ENCODE data around the gene TTC34. TPM values are rescaled to one million over a fixed set of nuclear protein-coding genes. Genes with fewer than 3 reads are reported as not detected.
A peak's percentile ranks its signal among the peaks of the same experiment; 100 is the strongest.
"Not testable (repeated sequence)": the region's sequence is repeated elsewhere in the genome, so short reads cannot be mapped to it uniquely, and the experiment has no call there.

The TTC34 gene
- total and polyA plus RNA-seq, 5 donors from 2014 or later = 0.05 to 1.1 (median 0.13) TPM

DNA sequence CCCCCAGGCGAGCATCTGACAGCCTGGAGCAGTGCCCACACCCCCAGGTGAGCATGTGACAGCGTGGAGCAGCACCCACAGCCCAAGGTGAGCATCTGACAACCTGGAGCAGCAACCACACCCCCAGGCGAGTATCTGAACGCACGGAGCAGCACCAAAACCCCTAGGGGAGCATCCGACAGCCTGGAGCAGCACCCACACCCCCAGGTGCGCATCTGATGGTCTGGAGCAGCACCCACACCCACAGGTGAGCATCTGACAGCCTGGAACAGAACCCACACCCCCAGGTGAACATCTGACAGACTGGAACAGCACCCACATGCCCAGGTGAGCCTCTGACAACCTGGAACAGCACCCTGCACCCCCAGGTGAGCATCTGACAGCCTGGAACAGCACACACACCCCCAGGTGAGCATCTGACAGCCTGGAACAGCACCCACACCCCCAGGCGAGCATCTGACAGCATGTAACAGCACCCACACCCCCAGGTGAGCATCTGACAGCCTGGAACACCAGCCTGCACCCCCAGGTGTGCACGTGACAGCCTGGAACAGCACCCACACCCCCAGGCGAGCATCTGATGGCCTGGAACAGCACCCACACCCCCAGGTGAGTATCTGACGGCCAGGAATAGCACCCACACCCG, 148.4 kb downstream of the TTC34 start:
- H3K4me3 ChIP-seq (ENCODE audit: low read depth, low read length); H3K4me1 Mint-ChIP-seq; H3K9me3 ChIP-seq (ENCODE audit: control insufficient read depth in 2 of 2, low read length in 2 of 2); ATAC-seq (ENCODE audit: low read depth in 2 of 2); H3K9me3 Mint-ChIP-seq; H3K4me3 Mint-ChIP-seq; H3K4me1 ChIP-seq (ENCODE audit: control insufficient read depth, insufficient read depth, low read length, poor library complexity, severe bottlenecking); H3K36me3 Mint-ChIP-seq; H3K27ac ChIP-seq (ENCODE audit: insufficient read depth, low read length, poor library complexity, severe bottlenecking); H3K36me3 ChIP-seq (ENCODE audit: control insufficient read depth, insufficient read depth, low read length): not testable (repeated sequence)
- peak overlapping the region; percentile 3 to 67 (median 20) for H3K27ac Mint-ChIP-seq
- DNase-seq = peak in 1 of 3 donors; percentile 28
- H3K27me3 Mint-ChIP-seq = peaks cover 22% of the 10 kb centered on the region
- H3K27me3 ChIP-seq (ENCODE audit: control insufficient read depth, insufficient read depth, low read length) = peaks cover 15% of the 10 kb centered on the region

DNA sequence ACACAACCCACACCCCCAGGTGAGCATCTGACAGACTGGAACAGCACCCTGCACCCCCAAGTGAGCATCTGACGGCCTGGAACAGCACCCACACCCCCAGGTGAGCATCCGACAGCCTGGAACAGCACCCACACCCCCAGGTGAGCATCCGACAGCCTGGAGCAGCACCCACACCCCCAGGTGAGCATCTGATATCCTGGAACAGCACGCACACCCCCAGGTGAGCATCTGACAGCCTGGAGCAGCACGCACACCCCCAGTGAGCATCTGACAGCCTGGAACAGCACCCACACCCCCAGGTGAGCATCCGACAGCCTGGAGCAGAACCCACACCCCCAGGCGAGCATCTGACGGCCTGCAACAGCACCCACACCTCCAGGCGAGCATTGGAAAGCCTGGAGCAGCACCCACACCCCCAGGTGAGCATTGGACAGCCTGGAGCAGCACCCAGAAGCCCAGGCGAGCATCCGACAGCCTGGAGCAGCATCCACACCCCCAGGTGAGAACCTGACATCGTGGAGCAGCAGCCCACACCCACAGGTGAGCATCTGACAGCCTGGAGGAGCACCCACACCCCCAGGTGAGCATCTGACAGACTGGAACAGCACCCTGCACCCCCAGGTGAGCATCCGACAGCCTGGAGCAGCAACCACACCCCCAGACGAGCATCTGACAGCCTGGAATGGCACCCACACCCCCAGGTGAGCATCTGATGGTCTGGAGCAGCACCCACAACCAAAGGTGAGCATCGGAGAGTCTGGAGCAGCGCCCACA, 149.2 kb downstream of the TTC34 start:
- not testable (repeated sequence) for H3K36me3 ChIP-seq (ENCODE audit: control insufficient read depth, insufficient read depth, low read length); DNase-seq; H3K36me3 Mint-ChIP-seq; H3K4me1 ChIP-seq (ENCODE audit: control insufficient read depth, insufficient read depth, low read length, poor library complexity, severe bottlenecking); H3K27ac ChIP-seq (ENCODE audit: insufficient read depth, low read length, poor library complexity, severe bottlenecking); H3K4me3 Mint-ChIP-seq; H3K4me3 ChIP-seq (ENCODE audit: low read depth, low read length); H3K4me1 Mint-ChIP-seq; ATAC-seq (ENCODE audit: low read depth in 2 of 2); H3K9me3 Mint-ChIP-seq
- H3K27me3 Mint-ChIP-seq = peaks cover 22% of the 10 kb centered on the region
- H3K27ac Mint-ChIP-seq = peak overlapping the region in 2 of 3 donors; percentile 9 to 67
- peaks cover 16% of the 10 kb centered on the region for H3K27me3 ChIP-seq (ENCODE audit: control insufficient read depth, insufficient read depth, low read length)
- peaks cover 5 to 14% of the 10 kb centered on the region in 2 experiments for H3K9me3 ChIP-seq (ENCODE audit: control insufficient read depth in 2 of 2, low read length in 2 of 2)

DNA sequence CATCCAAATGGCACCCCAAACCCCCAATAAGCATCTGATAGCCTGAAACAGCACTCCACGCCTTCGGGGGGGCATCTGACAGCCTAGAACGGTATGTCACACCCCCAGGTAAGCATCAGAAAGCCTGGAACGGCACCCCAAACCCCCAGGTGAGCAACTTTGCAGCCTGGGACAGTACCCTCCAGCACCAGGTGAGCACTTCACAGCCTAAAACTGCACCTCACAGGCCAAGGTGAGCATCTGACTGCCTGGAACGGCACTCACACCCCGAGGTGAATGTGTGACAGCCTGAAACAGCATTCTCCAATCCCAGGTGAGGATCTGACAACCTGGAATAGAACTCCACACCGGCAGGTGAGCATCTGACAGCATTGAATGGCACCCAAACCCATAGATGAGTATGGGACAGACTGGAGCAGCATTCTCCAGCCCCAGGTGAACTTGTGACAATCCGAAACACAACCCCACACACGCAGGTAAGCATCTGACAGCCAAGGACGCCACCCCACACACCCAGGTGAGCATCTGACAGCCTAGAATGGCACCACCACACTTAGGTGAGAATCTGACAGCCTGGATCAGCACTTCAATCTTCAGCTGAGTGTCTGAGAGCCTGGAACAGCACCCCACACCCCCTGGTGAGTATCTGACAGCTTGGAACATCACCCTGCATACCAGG, 150.4 kb downstream of the TTC34 start:
- Histone ChIP-seq H3K36me3 (ENCODE audit: control insufficient read depth, insufficient read depth, low read length) (no peaks in the 10 kb centered on the region), H3K4me1 (ENCODE audit: control insufficient read depth, insufficient read depth, low read length, poor library complexity, severe bottlenecking) (no peaks in the 10 kb centered on the region), H3K27me3 (ENCODE audit: control insufficient read depth, insufficient read depth, low read length) (peaks cover 16% of the 10 kb centered on the region), H3K27ac (ENCODE audit: insufficient read depth, low read length, poor library complexity, severe bottlenecking) (no peak overlapping the region), H3K9me3 (ENCODE audit: control insufficient read depth in 2 of 2, low read length in 2 of 2) (peaks cover 13 to 27% of the 10 kb centered on the region in 2 experiments), H3K4me3 (ENCODE audit: low read depth, low read length) (no peak overlapping the region)
- Mint-ChIP-seq H3K27ac (no peak overlapping the region), H3K4me3 (no peak overlapping the region), H3K27me3 (peaks cover 22% of the 10 kb centered on the region), H3K36me3 (peaks cover 5% of the 10 kb centered on the region), H3K9me3 (peaks cover 0 to 13% (median 6%) of the 10 kb centered on the region in 7 donors), H3K4me1 (no peaks in the 10 kb centered on the region)
- ATAC-seq (ENCODE audit: low read depth in 2 of 2) = no peak
- no peak for DNase-seq

DNA sequence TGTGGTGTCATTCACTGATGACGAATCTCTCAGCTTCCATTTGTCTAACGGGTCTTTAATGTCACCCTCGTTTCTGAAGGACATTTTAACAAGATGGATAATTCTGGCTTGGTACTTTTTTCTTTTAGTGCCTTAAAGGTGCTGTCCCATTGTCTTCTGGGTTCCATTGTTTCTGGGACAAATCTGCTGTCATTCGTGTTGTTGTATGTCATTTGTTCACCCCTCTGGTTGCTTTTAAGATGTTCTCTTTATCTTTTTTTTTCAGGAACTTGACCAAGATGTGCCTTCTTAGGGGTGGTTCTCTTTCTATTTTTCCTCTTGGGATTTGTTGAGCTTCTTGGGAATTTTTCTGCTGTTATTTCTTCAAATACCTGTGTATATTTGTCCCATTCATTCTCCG, 154.7 kb downstream of the TTC34 start:
- Histone ChIP-seq H3K4me3 (ENCODE audit: low read depth, low read length) (no peak overlapping the region), H3K9me3 (ENCODE audit: control insufficient read depth in 2 of 2, low read length in 2 of 2) (peaks cover 13 to 27% of the 10 kb centered on the region in 2 experiments), H3K27ac (ENCODE audit: insufficient read depth, low read length, poor library complexity, severe bottlenecking) (no peak overlapping the region), H3K4me1 (ENCODE audit: control insufficient read depth, insufficient read depth, low read length, poor library complexity, severe bottlenecking) (peaks cover 15% of the 10 kb centered on the region), H3K36me3 (ENCODE audit: control insufficient read depth, insufficient read depth, low read length) (no peaks in the 10 kb centered on the region), H3K27me3 (ENCODE audit: control insufficient read depth, insufficient read depth, low read length) (peaks cover 8% of the 10 kb centered on the region)
- Mint-ChIP-seq H3K27me3 (peaks cover 4% of the 10 kb centered on the region), H3K4me3 (peak overlapping the region in 1 of 4 donors; percentile 11), H3K36me3 (peaks cover 5% of the 10 kb centered on the region), H3K4me1 (peaks cover 0 to 14% (median 4%) of the 10 kb centered on the region in 4 donors), H3K9me3 (peaks cover 0 to 13% (median 6%) of the 10 kb centered on the region in 7 donors), H3K27ac (peak overlapping the region in 1 of 3 donors; percentile 32)
- ATAC-seq (ENCODE audit: low read depth in 2 of 2) (no peak), DNase-seq (no peak)

DNA sequence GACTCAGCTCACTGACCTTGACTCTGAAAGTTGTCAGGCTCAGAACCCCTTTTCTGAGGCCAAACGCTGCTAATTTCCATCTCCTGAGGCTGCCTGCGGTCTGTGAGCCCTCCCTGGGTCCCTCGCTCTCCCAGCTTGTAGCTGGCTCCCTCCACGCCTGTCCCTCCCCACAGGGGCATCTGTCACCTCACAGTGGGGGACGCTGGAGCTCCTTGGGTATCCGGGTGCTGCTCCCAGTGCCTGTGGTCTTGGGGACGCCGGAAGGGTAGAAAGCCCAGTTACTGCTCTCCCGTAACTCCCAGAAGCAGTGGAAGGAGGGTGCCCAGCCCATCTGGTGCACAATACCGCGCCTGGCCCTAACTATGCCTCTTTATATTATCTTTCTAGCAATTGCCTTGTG, 155.7 kb downstream of the TTC34 start:
- H3K36me3 ChIP-seq (ENCODE audit: control insufficient read depth, insufficient read depth, low read length) = no peaks in the 10 kb centered on the region
- peaks cover 22% of the 10 kb centered on the region for H3K4me1 ChIP-seq (ENCODE audit: control insufficient read depth, insufficient read depth, low read length, poor library complexity, severe bottlenecking)
- DNase-seq = no peak
- Mint-ChIP-seq H3K27me3 (no peaks in the 10 kb centered on the region), H3K27ac (no peak overlapping the region), H3K36me3 (peaks cover 5% of the 10 kb centered on the region), H3K4me1 (peaks cover 0 to 14% (median 4%) of the 10 kb centered on the region in 4 donors), H3K9me3 (peaks cover 0 to 13% (median 6%) of the 10 kb centered on the region in 7 donors), H3K4me3 (peak overlapping the region in 2 of 4 donors; percentile 74 to 77)
- peaks cover 1% of the 10 kb centered on the region for H3K27me3 ChIP-seq (ENCODE audit: control insufficient read depth, insufficient read depth, low read length)
- no peak overlapping the region for H3K27ac ChIP-seq (ENCODE audit: insufficient read depth, low read length, poor library complexity, severe bottlenecking)
- peaks cover 13 to 27% of the 10 kb centered on the region in 2 experiments for H3K9me3 ChIP-seq (ENCODE audit: control insufficient read depth in 2 of 2, low read length in 2 of 2)
- ATAC-seq (ENCODE audit: low read depth in 2 of 2) = no peak
- H3K4me3 ChIP-seq (ENCODE audit: low read depth, low read length) = no peak overlapping the region

DNA sequence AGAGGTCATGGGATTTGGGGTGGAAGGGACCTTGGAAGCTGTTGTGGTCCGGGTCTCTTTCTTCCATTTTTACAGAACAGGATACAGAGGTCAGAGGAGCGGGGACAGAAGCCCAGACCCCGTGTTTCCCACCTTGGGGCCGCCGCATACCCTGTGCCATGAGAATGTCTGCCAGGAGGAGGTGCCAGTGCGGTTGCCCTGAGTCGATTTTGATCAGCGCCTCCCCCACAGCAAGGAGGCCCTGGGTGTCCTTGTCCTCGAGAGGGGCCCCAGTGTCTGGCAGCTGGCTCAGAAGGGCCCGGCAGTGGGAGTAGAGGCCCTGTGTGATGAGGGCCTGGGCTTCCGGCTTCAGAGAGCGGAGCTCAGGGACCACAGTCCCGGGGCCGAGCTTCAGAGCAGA, 156.3 kb downstream of the TTC34 start:
- peaks cover 13 to 27% of the 10 kb centered on the region in 2 experiments for H3K9me3 ChIP-seq (ENCODE audit: control insufficient read depth in 2 of 2, low read length in 2 of 2)
- no peak overlapping the region for H3K27ac ChIP-seq (ENCODE audit: insufficient read depth, low read length, poor library complexity, severe bottlenecking)
- H3K4me3 ChIP-seq (ENCODE audit: low read depth, low read length) = no peak overlapping the region
- no peak overlapping the region for H3K4me3 Mint-ChIP-seq
- H3K27ac Mint-ChIP-seq = no peak overlapping the region
- peaks cover 0 to 15% (median 4%) of the 10 kb centered on the region in 4 donors for H3K4me1 Mint-ChIP-seq
- peaks cover 22% of the 10 kb centered on the region for H3K4me1 ChIP-seq (ENCODE audit: control insufficient read depth, insufficient read depth, low read length, poor library complexity, severe bottlenecking)
- peaks cover 0 to 13% (median 6%) of the 10 kb centered on the region in 7 donors for H3K9me3 Mint-ChIP-seq
- peaks cover 5% of the 10 kb centered on the region for H3K36me3 Mint-ChIP-seq
- peaks cover 1% of the 10 kb centered on the region for H3K27me3 ChIP-seq (ENCODE audit: control insufficient read depth, insufficient read depth, low read length)
- no peaks in the 10 kb centered on the region for H3K27me3 Mint-ChIP-seq
- DNase-seq (no peak), ATAC-seq (ENCODE audit: low read depth in 2 of 2) (no peak)
- H3K36me3 ChIP-seq (ENCODE audit: control insufficient read depth, insufficient read depth, low read length) = no peaks in the 10 kb centered on the region

DNA sequence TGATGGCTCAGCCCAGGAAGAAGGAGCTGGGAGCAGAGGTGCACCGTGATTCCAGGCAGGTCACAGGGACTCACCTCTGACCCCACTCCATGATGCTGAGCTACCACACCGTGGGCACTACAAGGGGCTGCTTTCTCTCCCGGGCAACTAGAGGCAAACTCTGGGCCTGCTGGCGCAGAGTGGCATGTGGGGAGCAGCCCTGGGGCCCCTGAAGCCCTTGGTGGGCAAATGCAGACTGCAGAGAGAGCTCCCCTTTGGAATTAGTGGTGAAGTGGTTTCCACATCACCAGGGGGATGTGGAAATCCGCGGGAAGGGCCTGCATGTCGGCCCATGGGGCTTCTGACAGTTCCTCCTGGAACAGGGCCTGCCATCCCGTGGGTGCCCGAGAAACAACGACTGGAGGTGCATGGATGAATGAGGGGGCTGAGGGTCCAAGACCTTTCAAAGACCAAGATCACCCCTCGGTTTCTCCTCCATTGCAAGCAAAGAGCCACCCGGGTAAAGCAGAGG, 156.8 kb downstream of the TTC34 start:
- Histone ChIP-seq H3K36me3 (ENCODE audit: control insufficient read depth, insufficient read depth, low read length) (no peaks in the 10 kb centered on the region), H3K27ac (ENCODE audit: insufficient read depth, low read length, poor library complexity, severe bottlenecking) (no peak overlapping the region), H3K27me3 (ENCODE audit: control insufficient read depth, insufficient read depth, low read length) (peaks cover 1% of the 10 kb centered on the region), H3K4me1 (ENCODE audit: control insufficient read depth, insufficient read depth, low read length, poor library complexity, severe bottlenecking) (peaks cover 22% of the 10 kb centered on the region), H3K4me3 (ENCODE audit: low read depth, low read length) (no peak overlapping the region), H3K9me3 (ENCODE audit: control insufficient read depth in 2 of 2, low read length in 2 of 2) (peaks cover 13 to 27% of the 10 kb centered on the region in 2 experiments)
- Mint-ChIP-seq H3K4me1 (peaks cover 0 to 16% (median 4%) of the 10 kb centered on the region in 4 donors), H3K27ac (peak overlapping the region in 1 of 3 donors; percentile 38), H3K27me3 (no peaks in the 10 kb centered on the region), H3K4me3 (no peak overlapping the region), H3K36me3 (peaks cover 5% of the 10 kb centered on the region), H3K9me3 (peaks cover 0 to 13% (median 6%) of the 10 kb centered on the region in 7 donors)
- no peak for DNase-seq
- ATAC-seq (ENCODE audit: low read depth in 2 of 2) = no peak

All from CD4-positive, CD25-positive, alpha-beta regulatory T cell (primary cell).